ENCODE data around the gene XRCC6.
"Not testable (repeated sequence)": the region's sequence is repeated elsewhere in the genome, so short reads cannot be mapped to it uniquely, and the experiment has no call there.

XRCC6 gene

DNA sequence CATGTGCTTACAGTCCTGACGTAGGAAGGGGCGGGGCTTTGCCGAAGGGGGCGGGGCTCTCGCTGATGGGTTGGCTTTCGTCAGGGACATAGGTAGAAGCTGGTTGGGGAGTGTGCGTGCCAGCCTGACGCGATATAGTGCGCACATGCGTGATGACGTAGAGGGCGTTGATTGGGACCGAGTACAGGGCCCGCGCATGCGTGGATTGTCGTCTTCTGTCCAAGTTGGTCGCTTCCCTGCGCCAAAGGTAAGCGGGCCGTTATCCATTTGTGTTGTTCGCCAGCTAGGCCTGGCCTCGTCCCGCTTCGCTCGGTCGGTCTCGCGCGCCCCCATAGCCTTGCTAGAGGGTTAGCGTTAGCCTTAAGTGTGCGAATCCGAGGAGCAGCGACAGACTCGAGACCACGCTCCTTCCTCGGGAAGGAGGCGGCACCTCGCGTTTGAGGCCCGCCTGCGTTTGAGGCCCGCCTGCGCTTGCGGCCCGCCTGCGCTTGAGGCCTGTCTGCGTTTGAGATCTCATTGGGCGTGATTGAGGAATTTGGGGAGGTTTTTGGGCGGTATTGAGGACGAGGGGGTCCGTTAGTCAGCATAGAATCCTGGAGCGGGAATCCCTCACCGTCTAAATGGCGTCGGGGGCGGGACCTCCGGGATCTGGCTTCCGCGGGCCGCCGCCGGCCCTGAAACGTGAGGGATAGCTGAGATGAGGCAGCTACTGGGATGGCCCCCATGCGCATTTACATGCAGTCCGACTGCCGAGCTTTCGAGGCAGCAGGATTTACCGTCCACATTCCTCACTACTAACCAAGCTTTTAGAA lies at the start of gene XRCC6:
Gene XRCC6, plus strand, starts transcription at position 197 of the 812 bp plus-strand sequence. CDS start 710 bp downstream, outside the sequence.
- peak; percentile 100 for DNase-seq

- no peak for DNase-seq
Measured at GRCh38 chr22:41571786-41572185, 49.3 kb upstream of the XRCC6 start.

DNA sequence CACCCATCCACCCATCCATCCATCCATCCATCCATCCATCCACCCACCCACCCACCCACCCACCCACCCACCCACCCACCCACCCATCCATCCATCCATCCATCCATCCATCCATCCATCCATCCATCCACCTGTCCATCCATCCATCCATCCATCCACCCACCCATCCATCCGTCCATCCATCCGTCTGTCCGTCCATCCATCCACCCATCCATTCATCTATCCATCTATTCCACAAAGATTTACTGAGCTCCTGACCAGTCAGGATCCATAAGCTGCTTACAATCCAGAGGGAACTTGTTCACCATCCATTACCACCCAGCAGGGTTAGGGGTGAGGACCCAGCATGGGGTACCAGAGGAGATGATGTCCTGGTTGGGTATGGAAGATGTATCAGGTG lies 48.8 kb upstream of the XRCC6 start:
- not testable (repeated sequence) for DNase-seq

DNA sequence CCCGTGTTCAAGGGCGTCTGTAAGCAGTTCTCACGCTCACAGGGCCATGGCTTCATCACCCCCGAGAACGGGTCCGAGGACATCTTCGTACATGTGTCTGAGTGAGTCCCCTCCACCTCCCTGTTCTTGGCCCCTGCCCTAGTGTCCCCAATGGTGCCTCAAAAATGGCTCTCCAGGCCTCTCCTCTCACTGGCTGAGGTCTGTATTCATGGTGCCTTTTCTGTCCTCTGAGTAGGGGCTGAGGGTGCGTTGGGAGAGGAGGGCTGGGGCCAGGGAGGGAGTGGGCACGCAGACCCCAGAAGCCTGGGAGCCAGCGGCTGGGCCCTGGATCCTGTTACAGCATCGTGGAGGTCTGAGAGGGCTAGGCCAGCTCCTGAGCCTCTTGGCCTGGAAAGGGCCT lies 47.4 kb upstream of the XRCC6 start:
- DNase-seq = no peak

GRCh38 chr22:41574847-41575381 lies 46.2 kb upstream of the XRCC6 start:
- DNase-seq = no peak

- no peak for DNase-seq
Measured at GRCh38 chr22:41575533-41575932, 45.6 kb upstream of the XRCC6 start.

DNA sequence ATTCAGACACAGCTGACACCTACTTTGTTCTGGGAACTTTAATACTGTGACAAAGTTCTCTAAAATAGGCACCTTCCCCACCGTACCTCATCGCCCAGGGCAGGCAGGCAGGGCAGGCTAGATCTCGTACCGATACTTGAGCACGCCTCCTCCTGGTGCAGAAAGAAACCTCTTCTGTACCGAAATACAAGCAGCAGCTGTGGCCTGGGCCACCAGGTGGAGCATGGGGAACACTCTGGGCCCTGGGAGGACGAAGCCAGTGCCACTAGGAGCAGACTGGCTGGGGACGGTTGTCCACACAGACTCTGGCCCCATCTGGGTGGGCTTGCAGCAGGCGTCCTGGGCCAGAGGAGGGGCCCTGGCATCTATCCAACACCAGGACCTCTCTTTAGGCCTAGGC lies 44.2 kb upstream of the XRCC6 start:
- no peak for DNase-seq

GRCh38 chr22:41578114-41578513 lies 43.0 kb upstream of the XRCC6 start:
- no peak for DNase-seq

DNA sequence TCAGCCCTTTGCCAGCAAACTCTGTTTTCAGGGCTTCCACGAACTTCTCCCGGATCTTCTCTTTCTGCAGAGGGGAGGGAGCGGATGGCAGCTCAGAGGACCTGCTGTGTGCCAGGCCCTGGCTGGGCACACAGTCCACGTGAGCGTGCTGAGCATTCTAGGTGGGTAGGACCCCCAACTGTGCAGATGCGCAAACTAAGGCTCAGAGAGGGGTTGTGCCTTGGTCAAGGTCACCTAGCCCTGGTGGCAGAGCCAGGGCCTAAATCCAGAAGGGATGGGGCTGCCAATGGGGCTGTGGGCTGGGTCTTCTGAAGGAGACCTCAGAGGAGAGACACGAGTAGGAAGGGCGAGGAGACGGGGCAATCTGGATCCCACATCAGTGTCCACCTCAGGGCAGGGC lies 42.3 kb upstream of the XRCC6 start:
- no peak for DNase-seq

DNA sequence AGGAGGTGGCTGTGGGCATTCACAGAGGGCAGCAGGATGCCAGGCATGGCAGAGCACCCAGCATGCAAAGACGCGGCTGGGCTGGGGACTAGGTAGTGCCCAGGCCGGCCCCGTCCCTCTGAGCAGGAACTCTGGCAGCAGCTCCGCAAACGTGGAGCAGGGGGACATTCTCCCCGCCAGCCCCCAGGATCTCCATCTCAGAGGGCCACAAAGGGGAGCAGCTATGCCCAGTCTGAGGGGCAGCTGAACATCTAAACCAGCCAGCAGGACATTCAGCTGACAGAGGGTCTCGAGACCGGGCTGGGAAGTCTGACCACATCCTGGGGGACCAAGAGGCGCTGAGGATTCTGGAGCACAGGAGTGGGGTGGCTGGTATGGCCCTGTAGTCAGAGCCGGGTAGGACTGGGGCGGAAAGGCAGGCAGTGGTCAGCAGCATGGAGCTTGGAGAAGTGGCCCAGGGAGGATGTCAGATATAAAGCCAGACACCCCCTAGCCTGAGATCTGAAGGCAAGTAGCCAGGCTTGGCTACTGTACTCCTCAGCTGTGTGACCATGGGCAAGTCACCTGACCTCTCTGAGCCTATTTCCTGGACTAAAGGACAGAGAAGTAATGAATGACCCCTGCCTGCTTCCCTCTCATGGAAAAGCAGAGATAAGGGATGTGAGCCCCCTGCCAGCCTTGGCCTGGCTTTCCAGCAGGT lies 41.6 kb upstream of the XRCC6 start:
- no peak for DNase-seq

GRCh38 chr22:41579997-41580355 lies 41.1 kb upstream of the XRCC6 start:
- DNase-seq = no peak

GRCh38 chr22:41582694-41583093 lies 38.4 kb upstream of the XRCC6 start:
- DNase-seq = no peak

- DNase-seq = no peak
Measured at GRCh38 chr22:41584881-41585280, 36.2 kb upstream of the XRCC6 start.

- DNase-seq = no peak
Measured at GRCh38 chr22:41585898-41586297, 35.2 kb upstream of the XRCC6 start.

DNA sequence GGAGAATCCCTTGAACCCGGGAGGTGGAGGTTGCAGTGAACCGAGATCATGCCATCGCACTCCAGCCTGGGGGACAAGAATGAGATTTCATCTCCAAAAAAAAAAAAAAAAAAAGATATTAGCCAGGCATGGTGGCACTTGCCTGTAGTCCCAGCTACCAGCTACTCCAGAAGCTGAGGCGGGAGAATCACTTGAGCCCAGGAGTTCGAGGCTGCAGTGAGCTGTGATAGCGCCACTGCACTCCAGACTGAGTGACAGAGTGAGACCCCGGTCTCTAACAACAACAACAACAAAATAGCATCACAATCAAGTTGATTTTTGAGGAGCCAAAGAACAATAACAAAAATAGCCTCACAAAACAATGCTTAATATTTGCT lies 33.8 kb upstream of the XRCC6 start:
- DNase-seq = no peak

DNA sequence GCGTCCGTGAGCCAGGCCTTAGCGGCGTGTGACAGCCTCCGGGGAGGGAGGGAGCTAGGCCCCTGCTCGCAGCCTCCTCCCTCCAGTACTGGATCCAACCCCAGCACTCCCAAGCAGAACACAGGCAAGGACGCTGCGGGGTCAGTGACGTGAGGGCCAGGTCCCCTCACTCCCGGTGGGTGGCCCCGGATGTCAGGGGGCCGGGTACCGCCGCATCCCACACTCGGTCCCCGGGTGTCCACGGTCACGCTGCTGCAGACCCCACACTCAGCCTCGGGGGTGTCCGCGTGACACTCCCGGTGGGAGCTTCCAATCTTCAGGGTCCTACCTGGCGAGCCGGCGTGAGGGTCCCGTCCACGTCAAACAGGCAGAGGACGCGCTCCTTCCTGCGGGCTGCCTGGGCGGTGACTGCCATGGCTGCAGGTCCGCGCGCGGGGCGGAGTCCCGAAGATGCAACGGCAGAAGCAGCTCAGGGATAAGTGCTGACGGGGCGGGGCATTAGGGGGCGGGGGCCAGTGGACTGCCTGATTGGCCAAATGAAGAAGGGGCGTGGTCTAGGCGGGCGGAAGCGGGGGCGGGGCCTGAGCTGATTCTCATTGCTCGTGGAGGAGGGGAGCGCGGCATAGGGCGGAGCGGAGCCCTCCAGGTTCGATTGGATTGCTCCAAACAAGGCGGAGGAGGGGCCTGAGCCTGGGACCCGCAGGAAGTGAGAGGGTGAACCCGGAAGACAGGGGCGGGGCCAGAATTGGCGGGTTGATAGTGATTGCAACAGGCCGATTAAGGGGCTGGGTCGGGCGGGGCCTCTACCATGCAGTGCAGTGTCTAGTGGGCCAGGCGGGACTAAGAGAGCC lies 31.5 kb upstream of the XRCC6 start, which contains the start of gene PMM1:
Gene PMM1, minus strand, starts transcription at position 450 of the 851 bp plus-strand sequence. Its CDS starts 35 bp downstream, at position 415.
- DNase-seq = peak; percentile 100

- not testable (repeated sequence) for DNase-seq
Measured at GRCh38 chr22:41593336-41593960, 27.6 kb upstream of the XRCC6 start.

GRCh38 chr22:41595703-41596102 lies 25.4 kb upstream of the XRCC6 start:
- DNase-seq = no peak

- DNase-seq = no peak
Measured at GRCh38 chr22:41596776-41597634, 24.1 kb upstream of the XRCC6 start.

DNA sequence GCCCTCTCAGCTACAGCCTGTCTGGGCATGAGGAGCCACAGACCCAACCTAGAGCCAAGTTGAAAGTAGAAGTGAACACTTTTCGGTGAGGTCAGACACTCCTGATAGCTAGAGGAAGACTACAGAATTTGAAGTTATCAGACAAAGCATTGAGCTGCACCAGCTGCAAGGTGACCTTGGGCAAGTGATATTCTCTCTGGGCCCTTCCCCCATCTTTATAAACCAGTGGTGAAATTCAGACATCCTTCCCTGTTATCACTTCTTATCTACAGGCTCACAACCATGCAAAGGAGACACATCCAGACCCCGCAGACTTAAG lies 23.5 kb upstream of the XRCC6 start:
- no peak for DNase-seq

DNA sequence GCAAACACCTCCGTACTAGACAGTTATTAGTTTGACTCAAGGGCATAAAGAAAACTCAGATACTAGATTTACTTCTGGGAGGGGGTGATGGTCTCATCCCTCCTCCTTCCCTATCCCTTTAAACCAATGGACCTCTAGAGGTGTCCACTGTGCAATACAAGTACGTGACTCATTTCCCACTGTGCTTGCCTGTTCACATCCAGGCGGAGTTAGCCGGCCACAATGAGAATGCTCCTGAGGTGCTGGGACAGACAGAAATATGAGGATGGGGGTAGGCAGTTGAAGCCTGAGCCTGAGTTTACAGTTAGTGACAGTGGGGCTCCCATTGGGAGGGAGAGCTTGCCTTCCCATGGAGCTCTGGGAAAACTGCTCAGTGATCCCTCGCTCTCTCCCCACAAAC lies 23.0 kb upstream of the XRCC6 start:
- no peak for DNase-seq

Data from activated CD4-positive, alpha-beta T cell treated with anti-CD3 and anti-CD28 coated beads for 1 hour (primary cell).